SK-N-SH (cell line): Measurements from ENCODE around the gene PIMREG. TPM values are rescaled to one million over a fixed set of nuclear protein-coding genes. Genes with fewer than 3 reads are reported as not detected.

ENCODE experiments used
- CTCF ChIA-PET: fragments of 300-600, 350-600 bp; formaldehyde crosslinking; extraction: SDS; loops from one replicate; lab custom pipeline; 2021; lab: Yijun Ruan, JAX
- POLR2A ChIA-PET: fragments of 350-600 bp; sonication (Branson Sonifier 250); formaldehyde crosslinking; extraction: SDS; loops from one replicate; lab custom pipeline; 2020; ENCODE audit warnings: antibody characterized with exemption, inconsistent platforms; lab: Yijun Ruan, JAX
- DNase-seq: peaks from one replicate; pipeline ENCODE4 v3.0.0; 2012
- H2AFZ ChIP-seq: fragments of 200-600 bp; sonication (generic); 2 replicates; pipeline ENCODE4 v1.8.1; 2016; ENCODE audit warnings: antibody characterized with exemption, mild to moderate bottlenecking, low read depth
- H3F3A ChIP-seq: fragments of 200-600 bp; sonication (generic); replicated peaks from 2 replicates; pipeline ENCODE3; 2016; ENCODE audit warnings: antibody characterized with exemption, mild to moderate bottlenecking; ENCODE audit not compliant: insufficient read depth
- H3K27ac ChIP-seq, 2 experiments: fragments of 200-500 bp in 1 of 2; fragments of 200-600 bp in 1 of 2; sonication (Bioruptor generic) in 1 of 2; sonication (generic), shearing (Covaris generic) in 1 of 2; 2 replicates each; pipeline versions ENCODE4 v1.5.1 to v1.6.1; 2014 to 2016; ENCODE audit warnings: low read depth in 2 of 2, inconsistent platforms in 1 of 2, low read length in 1 of 2, mild to moderate bottlenecking in 1 of 2, mixed read lengths in 1 of 2
- H3K27me3 ChIP-seq: fragments of 200-600 bp; sonication (generic), shearing (Covaris generic); 2 replicates; pipeline ENCODE4 v1.6.1; 2016; ENCODE audit warnings: mixed run types; ENCODE audit not compliant: insufficient read depth
- H3K36me3 ChIP-seq, 2 experiments: fragments of 200-500 bp in 1 of 2; fragments of 200-600 bp in 1 of 2; sonication (Bioruptor generic) in 1 of 2; sonication (generic) in 1 of 2; replicated peaks in 1 of 2; 2 replicates each; pipeline versions ENCODE3 to v1.5.1; 2014 to 2016; ENCODE audit warnings: low read length in 1 of 2, mild to moderate bottlenecking in 1 of 2; ENCODE audit not compliant: insufficient read depth in 2 of 2, control insufficient read depth in 1 of 2
- H3K4me1 ChIP-seq, 2 experiments: fragments of 200-500 bp in 1 of 2; fragments of 200-600 bp in 1 of 2; sonication (Bioruptor generic) in 1 of 2; sonication (generic), shearing (Covaris generic) in 1 of 2; 2 replicates each; pipeline versions ENCODE4 v1.5.1 to v1.6.1; 2014 to 2016; ENCODE audit warnings: low read depth in 1 of 2, low read length in 1 of 2, mixed run types in 1 of 2; ENCODE audit not compliant: insufficient read depth in 2 of 2, control insufficient read depth in 1 of 2
- H3K4me2 ChIP-seq: fragments of 200-600 bp; sonication (generic), shearing (Covaris generic); 2 replicates; pipeline ENCODE4 v1.6.1; 2017; ENCODE audit warnings: mixed run types
- H3K4me3 ChIP-seq, 2 experiments: fragments of 200-500 bp in 1 of 2; fragments of 200-600 bp in 1 of 2; sonication (Bioruptor generic) in 1 of 2; sonication (generic), shearing (Covaris generic) in 1 of 2; 2 replicates each; pipeline versions ENCODE4 v1.5.1 to v1.8.1; 2014 to 2016; ENCODE audit warnings: low read depth in 2 of 2, inconsistent platforms in 1 of 2, low read length in 1 of 2, mild to moderate bottlenecking in 1 of 2, mixed read lengths in 1 of 2, moderate library complexity in 1 of 2
- H3K79me2 ChIP-seq: fragments of 200-600 bp; sonication (generic); 2 replicates; pipeline ENCODE4 v1.8.1; 2017; ENCODE audit warnings: mild to moderate bottlenecking; ENCODE audit not compliant: insufficient read depth
- H3K9ac ChIP-seq: fragments of 200-600 bp; sonication (generic); 2 replicates; pipeline ENCODE4 v1.6.1; 2017; ENCODE audit warnings: mixed run types
- H3K9me2 ChIP-seq: fragments of 200-600 bp; sonication (generic); 2 replicates; pipeline ENCODE4 v1.6.1; 2017; ENCODE audit warnings: mixed run types
- H3K9me3 ChIP-seq: fragments of 200-600 bp; sonication (generic); 2 replicates; pipeline ENCODE4 v1.6.1; 2017; ENCODE audit warnings: mixed run types, mild to moderate bottlenecking, moderate library complexity
- H4K20me1 ChIP-seq: fragments of 200-600 bp; sonication (generic); 2 replicates; pipeline ENCODE4 v1.6.1; 2017; ENCODE audit warnings: mild to moderate bottlenecking, mixed run types; ENCODE audit not compliant: insufficient read depth
- CHD2 ChIP-seq: fragments of 150-350 bp; IDR thresholded peaks from 2 replicates; pipeline ENCODE4 v1.6.1; 2018; ENCODE audit warnings: low read length; ENCODE audit not compliant: partially characterized antibody
- ELF1 ChIP-seq: IDR thresholded peaks from 2 replicates; pipeline ENCODE4 v1.4.0; 2012
- EZH2phosphoT487 ChIP-seq: fragments of 200-600 bp; sonication (generic); IDR thresholded peaks from 2 replicates; pipeline ENCODE4 v1.6.1; 2017; ENCODE audit warnings: low read depth, mixed run types, mild to moderate bottlenecking, antibody characterized with exemption, moderate library complexity, borderline replicate concordance
- FOSL2 ChIP-seq: IDR thresholded peaks from 2 replicates; pipeline ENCODE4 v1.4.0; 2012; ENCODE audit warnings: low read depth, mild to moderate bottlenecking, moderate library complexity, borderline replicate concordance
- FOXJ3 ChIP-seq: sonication (generic); formaldehyde crosslinking; IDR thresholded peaks from 2 replicates; pipeline ENCODE4 v1.5.1; 2020; ENCODE audit warnings: mild to moderate bottlenecking, missing genetic modification reagents
- FOXM1 ChIP-seq: IDR thresholded peaks from 2 replicates; pipeline ENCODE4 v1.4.0; 2012; ENCODE audit warnings: low read depth, mild to moderate bottlenecking
- JUND ChIP-seq: IDR thresholded peaks from 2 replicates; pipeline ENCODE4 v1.4.0; 2012
- MEF2A ChIP-seq: IDR thresholded peaks from 2 replicates; pipeline ENCODE4 v1.4.0; 2012; ENCODE audit warnings: low read depth, borderline replicate concordance
- MXI1 ChIP-seq: IDR thresholded peaks from 2 replicates; pipeline ENCODE4 v1.6.1; 2012; ENCODE audit warnings: mild to moderate bottlenecking, low read depth, low read length, improper control_type of control experiment
- RAD21 ChIP-seq: IDR thresholded peaks from 2 replicates; pipeline ENCODE4 v1.6.1; 2012; ENCODE audit warnings: mild to moderate bottlenecking, low read length
- SIN3A ChIP-seq: IDR thresholded peaks from 2 replicates; pipeline ENCODE4 v1.6.1; 2012; ENCODE audit warnings: low read depth, mild to moderate bottlenecking, low read length, moderate library complexity, borderline replicate concordance
- SMC3 ChIP-seq: IDR thresholded peaks from 2 replicates; pipeline ENCODE4 v1.6.1; 2012; ENCODE audit warnings: low read depth, low read length, improper control_type of control experiment
- TCF12 ChIP-seq: IDR thresholded peaks from 2 replicates; pipeline ENCODE4 v1.4.0; 2012
- YY1 ChIP-seq: IDR thresholded peaks from 2 replicates; pipeline ENCODE4 v1.4.0; 2012; ENCODE audit warnings: low read depth, mild to moderate bottlenecking
- WGBS: methylation state at CpG from one replicate; pipeline ENCODE4 v1.1.6; 2017; ENCODE audit warnings: low lambda C conversion rate; 5-methylcytosine and 5-hydroxymethylcytosine counted together
- polyA plus RNA-seq, 3 experiments: library from polyadenylated mRNA; depleted of rRNA; stranded (reverse); fragments of >200 nt; gene quantifications; 2 replicates each; pipeline ENCODE4 v1.2.3, GENCODE V29; 2012
- TF ChIP-seq, protein P1 (sequence below): IDR thresholded peaks from 2 replicates; pipeline ENCODE4 v1.4.0; 2012; ENCODE audit warnings: low read depth, borderline replicate concordance
- TF ChIP-seq, protein P2 (sequence below): IDR thresholded peaks from 2 replicates; pipeline ENCODE4; 2012
- TF ChIP-seq, protein P3 (sequence below): fragments of 200-600 bp; sonication (generic); IDR thresholded peaks from 2 replicates; pipeline ENCODE4 v1.6.1; 2017; ENCODE audit warnings: antibody characterized with exemption, mild to moderate bottlenecking, moderate library complexity

PIMREG gene
- polyA plus RNA-seq, 1 of the 3 experiments (the other 2 are of a cell fraction), result 19.6 TPM

DNA sequence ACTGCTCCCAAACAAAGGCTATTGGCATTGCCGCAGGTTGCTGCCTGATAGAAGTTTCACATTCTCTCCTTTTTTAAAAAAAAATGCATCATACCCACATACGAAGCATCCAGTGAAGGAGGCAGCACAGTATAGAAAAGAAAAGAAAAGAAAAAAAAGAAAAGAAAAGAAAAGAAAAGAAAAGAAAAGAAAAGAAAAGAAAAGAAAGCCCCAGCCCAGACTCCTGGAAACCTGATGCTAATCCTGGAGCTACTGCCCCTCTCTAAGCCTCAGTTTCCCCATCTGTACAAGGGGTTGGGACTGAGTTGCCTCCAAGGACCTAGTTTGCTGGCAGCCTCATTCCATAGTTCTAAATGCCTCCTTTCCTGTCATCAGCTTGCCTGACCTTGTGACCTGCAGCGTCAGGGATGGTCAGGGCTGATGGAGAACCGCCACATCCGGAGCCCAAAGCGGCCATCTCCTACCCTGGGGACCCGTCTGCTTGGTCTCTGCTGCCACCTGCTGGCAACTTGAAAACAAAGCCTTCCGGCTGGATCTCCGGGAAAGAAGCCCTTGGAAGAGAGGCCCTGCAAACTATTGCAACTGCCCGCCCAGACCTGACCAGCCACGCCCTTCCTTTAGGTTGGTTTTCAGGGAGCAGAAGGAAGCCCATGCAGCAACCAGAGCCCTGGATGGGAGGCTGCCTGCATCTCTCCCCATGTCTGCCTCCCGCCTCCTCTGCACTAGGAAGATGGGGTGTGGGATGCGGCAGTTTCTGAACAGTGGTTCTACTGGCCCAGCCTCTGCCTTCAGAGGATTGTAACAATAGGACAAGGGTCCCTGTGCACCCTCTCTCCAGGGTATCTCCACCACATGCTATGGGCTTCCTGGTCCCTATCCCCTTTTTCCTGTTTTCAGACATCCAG lies 22.3 kb upstream of the PIMREG start:
- DNase-seq, result peak; percentile 89
- ChIA-PET POLR2A (interaction anchor here (0.6 kb wide), 1 partner anchor 922 kb away, joined by 3 read pairs; no protein-coding TSS in a partner anchor), CTCF (interaction anchor here (0.6 to 3.1 kb wide), 32 partner anchors 8 to 922 kb away, joined by 3 to 14 read pairs (median 4); partner anchors contain the start of genes AIPL1 and NLRP1)
- no peaks in the 10 kb centered on the region for H3K79me2 ChIP-seq
- H3K9ac ChIP-seq, result no peak overlapping the region
- H3K9me2 ChIP-seq, result no peaks in the 10 kb centered on the region
- no peaks in the 10 kb centered on the region for H3K9me3 ChIP-seq
- H3K4me2 ChIP-seq, result no peak overlapping the region
- H3K36me3 ChIP-seq, result no peaks in the 10 kb centered on the region
- H2AFZ ChIP-seq, result no peak overlapping the region
- no peak overlapping the region for H3K27ac ChIP-seq
- no peaks in the 10 kb centered on the region for H3K4me1 ChIP-seq
- H3K27me3 ChIP-seq, result peaks cover 55% of the 10 kb centered on the region
- H3F3A ChIP-seq, result no peaks in the 10 kb centered on the region
- peak; percentile 92 for TF ChIP-seq SMC3
- no peak for TF ChIP-seq FOXM1
- peak; percentile 93 for TF ChIP-seq RAD21
- TF ChIP-seq, protein P1, sequence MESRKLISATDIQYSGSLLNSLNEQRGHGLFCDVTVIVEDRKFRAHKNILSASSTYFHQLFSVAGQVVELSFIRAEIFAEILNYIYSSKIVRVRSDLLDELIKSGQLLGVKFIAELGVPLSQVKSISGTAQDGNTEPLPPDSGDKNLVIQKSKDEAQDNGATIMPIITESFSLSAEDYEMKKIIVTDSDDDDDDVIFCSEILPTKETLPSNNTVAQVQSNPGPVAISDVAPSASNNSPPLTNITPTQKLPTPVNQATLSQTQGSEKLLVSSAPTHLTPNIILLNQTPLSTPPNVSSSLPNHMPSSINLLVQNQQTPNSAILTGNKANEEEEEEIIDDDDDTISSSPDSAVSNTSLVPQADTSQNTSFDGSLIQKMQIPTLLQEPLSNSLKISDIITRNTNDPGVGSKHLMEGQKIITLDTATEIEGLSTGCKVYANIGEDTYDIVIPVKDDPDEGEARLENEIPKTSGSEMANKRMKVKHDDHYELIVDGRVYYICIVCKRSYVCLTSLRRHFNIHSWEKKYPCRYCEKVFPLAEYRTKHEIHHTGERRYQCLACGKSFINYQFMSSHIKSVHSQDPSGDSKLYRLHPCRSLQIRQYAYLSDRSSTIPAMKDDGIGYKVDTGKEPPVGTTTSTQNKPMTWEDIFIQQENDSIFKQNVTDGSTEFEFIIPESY, result no peak
- no peak for TF ChIP-seq ELF1
- TF ChIP-seq MEF2A, result no peak
- TF ChIP-seq YY1, result peak; percentile 45; the same call in 1 of the 2 replicates
- TF ChIP-seq, protein P2, sequence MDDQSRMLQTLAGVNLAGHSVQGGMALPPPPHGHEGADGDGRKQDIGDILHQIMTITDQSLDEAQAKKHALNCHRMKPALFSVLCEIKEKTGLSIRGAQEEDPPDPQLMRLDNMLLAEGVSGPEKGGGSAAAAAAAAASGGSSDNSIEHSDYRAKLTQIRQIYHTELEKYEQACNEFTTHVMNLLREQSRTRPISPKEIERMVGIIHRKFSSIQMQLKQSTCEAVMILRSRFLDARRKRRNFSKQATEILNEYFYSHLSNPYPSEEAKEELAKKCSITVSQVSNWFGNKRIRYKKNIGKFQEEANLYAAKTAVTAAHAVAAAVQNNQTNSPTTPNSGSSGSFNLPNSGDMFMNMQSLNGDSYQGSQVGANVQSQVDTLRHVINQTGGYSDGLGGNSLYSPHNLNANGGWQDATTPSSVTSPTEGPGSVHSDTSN, result no peak
- TF ChIP-seq, protein P3, sequence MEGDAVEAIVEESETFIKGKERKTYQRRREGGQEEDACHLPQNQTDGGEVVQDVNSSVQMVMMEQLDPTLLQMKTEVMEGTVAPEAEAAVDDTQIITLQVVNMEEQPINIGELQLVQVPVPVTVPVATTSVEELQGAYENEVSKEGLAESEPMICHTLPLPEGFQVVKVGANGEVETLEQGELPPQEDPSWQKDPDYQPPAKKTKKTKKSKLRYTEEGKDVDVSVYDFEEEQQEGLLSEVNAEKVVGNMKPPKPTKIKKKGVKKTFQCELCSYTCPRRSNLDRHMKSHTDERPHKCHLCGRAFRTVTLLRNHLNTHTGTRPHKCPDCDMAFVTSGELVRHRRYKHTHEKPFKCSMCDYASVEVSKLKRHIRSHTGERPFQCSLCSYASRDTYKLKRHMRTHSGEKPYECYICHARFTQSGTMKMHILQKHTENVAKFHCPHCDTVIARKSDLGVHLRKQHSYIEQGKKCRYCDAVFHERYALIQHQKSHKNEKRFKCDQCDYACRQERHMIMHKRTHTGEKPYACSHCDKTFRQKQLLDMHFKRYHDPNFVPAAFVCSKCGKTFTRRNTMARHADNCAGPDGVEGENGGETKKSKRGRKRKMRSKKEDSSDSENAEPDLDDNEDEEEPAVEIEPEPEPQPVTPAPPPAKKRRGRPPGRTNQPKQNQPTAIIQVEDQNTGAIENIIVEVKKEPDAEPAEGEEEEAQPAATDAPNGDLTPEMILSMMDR, result peak; percentile 84
- no peaks in the 10 kb centered on the region for H4K20me1 ChIP-seq
- H3K4me3 ChIP-seq, result no peak overlapping the region; a peak in 1 of 4 replicates
- WGBS, result 4% methylated on average over 11 of the region's 13 CpGs

DNA sequence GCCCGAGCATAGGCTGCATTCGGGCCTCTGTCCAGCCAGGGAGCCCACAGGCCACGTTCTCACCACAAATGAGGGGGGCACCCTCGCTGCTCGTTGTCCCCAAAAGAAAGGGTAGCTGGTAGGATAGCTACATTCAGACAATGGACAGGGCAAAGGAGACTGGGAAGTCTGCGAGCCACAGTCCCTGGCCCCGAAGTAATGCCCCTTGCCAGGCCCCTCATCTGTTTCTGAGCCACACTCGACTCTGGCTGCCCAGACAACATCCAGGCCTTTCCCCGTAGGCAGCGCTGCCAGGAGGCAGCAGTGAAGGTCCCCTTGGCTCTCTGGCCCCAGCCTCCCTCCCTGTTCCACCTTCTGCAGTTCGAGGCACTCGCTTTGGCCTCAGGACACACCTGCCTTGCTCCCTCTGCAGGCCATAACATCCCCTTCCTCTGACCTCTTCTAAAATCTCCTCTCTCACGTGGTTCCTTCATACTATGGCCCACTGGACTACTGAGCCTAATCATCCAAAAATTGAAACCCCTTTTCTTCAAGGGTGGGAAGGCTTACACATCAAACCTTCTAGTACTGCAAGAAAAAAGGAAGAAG lies 21.5 kb upstream of the PIMREG start:
- WGBS, result 42% methylated on average over 10 of the region's 13 CpGs
- POLR2A ChIA-PET, result no interaction called here
- TF ChIP-seq EZH2phosphoT487, result no peak
- TF ChIP-seq FOSL2, result no peak
- TF ChIP-seq CHD2, result no peak
- TF ChIP-seq, protein P2, result no peak
- TF ChIP-seq MXI1, result no peak
- no peak for TF ChIP-seq TCF12
- TF ChIP-seq SIN3A, result no peak
- no peak for TF ChIP-seq JUND
- TF ChIP-seq FOXJ3 (CRISPR knock-in tag), result no peak
- TF ChIP-seq, all 33 proteins: peak for 0

More for the DNA sequence above, 21.5 kb upstream of the PIMREG start:
- Histone ChIP-seq H3F3A (no peaks in the 10 kb centered on the region), H3K27me3 (peaks cover 47% of the 10 kb centered on the region), H3K9me2 (no peaks in the 10 kb centered on the region), H3K4me3 (no peak overlapping the region), H3K36me3 (no peaks in the 10 kb centered on the region), H3K9me3 (no peaks in the 10 kb centered on the region), H4K20me1 (no peaks in the 10 kb centered on the region), H3K4me1 (no peaks in the 10 kb centered on the region), H3K4me2 (no peak overlapping the region), H3K9ac (no peak overlapping the region), H3K79me2 (no peaks in the 10 kb centered on the region), H2AFZ (no peak overlapping the region), H3K27ac (no peak overlapping the region)
- CTCF ChIA-PET, result interaction anchor here (0.6 to 3.1 kb wide), 21 partner anchors 9 to 923 kb away, joined by 3 to 14 read pairs (median 4); partner anchors contain the start of genes AIPL1 and NLRP1
- no peak for DNase-seq
